MM.1S (cell line): ENCODE results near the gene SH3GL3.

ENCODE experiments used
- DNase-seq: peaks from one replicate; pipeline ENCODE4 v3.0.0-alpha.2; 2015
- H2AFZ ChIP-seq: fragments of 300-600 bp; sonication (generic); 2 replicates; pipeline ENCODE4 v1.6.0; 2016; ENCODE audit warnings: antibody characterized with exemption, low read length
- H3F3A ChIP-seq: fragments of 300-600 bp; sonication (generic); 2 replicates; pipeline ENCODE4 v1.6.1; 2016; ENCODE audit warnings: mild to moderate bottlenecking, antibody characterized with exemption, low read length, moderate library complexity, mixed read lengths; ENCODE audit not compliant: insufficient read depth
- H3K27ac ChIP-seq: fragments of 300-600 bp; sonication (generic); 2 replicates; pipeline ENCODE4 v1.5.1; 2016; ENCODE audit warnings: mild to moderate bottlenecking, low read length
- H3K27me3 ChIP-seq: fragments of 300-600 bp; sonication (generic); replicated peaks from 2 replicates; pipeline ENCODE4 v1.6.0; 2016; ENCODE audit warnings: low read length; ENCODE audit not compliant: insufficient read depth
- H3K36me3 ChIP-seq: fragments of 300-600 bp; sonication (generic); replicated peaks from 2 replicates; pipeline ENCODE4 v1.6.1; 2016; ENCODE audit warnings: mild to moderate bottlenecking, low read length, mixed read lengths; ENCODE audit not compliant: insufficient read depth
- H3K4me1 ChIP-seq: fragments of 300-600 bp; sonication (generic); 2 replicates; pipeline ENCODE4 v1.6.1; 2016; ENCODE audit warnings: low read length, mixed read lengths
- H3K4me2 ChIP-seq: fragments of 300-600 bp; sonication (generic); 2 replicates; pipeline ENCODE4 v1.6.0; 2016; ENCODE audit warnings: low read depth, low read length
- H3K4me3 ChIP-seq: fragments of 300-600 bp; sonication (generic); 2 replicates; pipeline ENCODE4 v1.5.1; 2016; ENCODE audit warnings: low read length, mixed read lengths
- H3K79me2 ChIP-seq: fragments of 300-600 bp; sonication (generic); 2 replicates; pipeline ENCODE4 v1.6.1; 2016; ENCODE audit warnings: mixed run types, low read length, mixed read lengths
- H3K9ac ChIP-seq: fragments of 300-600 bp; sonication (generic); 2 replicates; pipeline ENCODE4 v1.6.1; 2016; ENCODE audit warnings: low read length, mixed read lengths
- H3K9me2 ChIP-seq: fragments of 300-600 bp; sonication (generic); replicated peaks from 2 replicates; pipeline ENCODE4 v1.6.1; 2016; ENCODE audit warnings: mild to moderate bottlenecking, low read length, mixed read lengths; ENCODE audit not compliant: insufficient read depth
- H3K9me3 ChIP-seq: fragments of 300-600 bp; sonication (generic); replicated peaks from 2 replicates; pipeline ENCODE4 v1.6.1; 2016; ENCODE audit warnings: mild to moderate bottlenecking, low read length, mixed read lengths; ENCODE audit not compliant: insufficient read depth
- H4K20me1 ChIP-seq: fragments of 300-600 bp; sonication (generic); 2 replicates; pipeline ENCODE4 v1.6.1; 2016; ENCODE audit warnings: mild to moderate bottlenecking, low read length, moderate library complexity, mixed read lengths; ENCODE audit not compliant: insufficient read depth
- CTCF ChIP-seq: fragments of 300-600 bp; sonication (generic); IDR thresholded peaks from 2 replicates; pipeline ENCODE4 v1.5.1; 2016; ENCODE audit warnings: antibody characterized with exemption, low read length, mixed read lengths
- EZH2 ChIP-seq: fragments of 300-600 bp; sonication (generic); optimal IDR thresholded peaks from 2 replicates; pipeline ENCODE3; 2017; ENCODE audit warnings: low read depth, mild to moderate bottlenecking, antibody characterized with exemption, low read length, mixed read lengths
- EZH2phosphoT487 ChIP-seq: fragments of 300-600 bp; sonication (generic); IDR thresholded peaks from 2 replicates; pipeline ENCODE4 v1.6.1; 2018; ENCODE audit warnings: antibody characterized with exemption, low read length

The SH3GL3 gene

GRCh38 chr15:83498801-83499200 lies 51.7 kb downstream of the SH3GL3 start:
- H3F3A ChIP-seq: no peaks in the 10 kb centered on the region
- H3K27ac ChIP-seq: no peak overlapping the region
- H4K20me1 ChIP-seq: no peaks in the 10 kb centered on the region
- H3K4me3 ChIP-seq: no peak overlapping the region
- no peaks in the 10 kb centered on the region for H3K4me1 ChIP-seq
- H3K9me3 ChIP-seq: no peaks in the 10 kb centered on the region
- no peaks in the 10 kb centered on the region for H3K79me2 ChIP-seq
- H3K27me3 ChIP-seq: no peaks in the 10 kb centered on the region
- no peak for TF ChIP-seq EZH2
- no peak for TF ChIP-seq EZH2phosphoT487
- no peak for TF ChIP-seq CTCF
- no peak overlapping the region for H3K9ac ChIP-seq
- no peaks in the 10 kb centered on the region for H3K36me3 ChIP-seq
- H3K4me2 ChIP-seq: no peak overlapping the region
- no peaks in the 10 kb centered on the region for H3K9me2 ChIP-seq
- H2AFZ ChIP-seq: no peak overlapping the region
- no peak for DNase-seq

- Histone ChIP-seq H3K4me1 (no peaks in the 10 kb centered on the region), H3K4me3 (no peak overlapping the region), H3K79me2 (no peaks in the 10 kb centered on the region), H3K9me2 (no peaks in the 10 kb centered on the region), H3F3A (no peaks in the 10 kb centered on the region), H3K36me3 (no peaks in the 10 kb centered on the region), H2AFZ (no peak overlapping the region), H4K20me1 (no peaks in the 10 kb centered on the region), H3K27ac (no peak overlapping the region), H3K4me2 (no peak overlapping the region), H3K9me3 (no peaks in the 10 kb centered on the region), H3K9ac (no peak overlapping the region), H3K27me3 (no peaks in the 10 kb centered on the region)
- TF ChIP-seq CTCF (no peak), EZH2 (no peak), EZH2phosphoT487 (no peak)
- no peak for DNase-seq
Measured at GRCh38 chr15:83499476-83499875, 52.3 kb downstream of the SH3GL3 start.

- Histone ChIP-seq H2AFZ (no peak overlapping the region), H3K4me1 (no peaks in the 10 kb centered on the region), H3K27ac (no peak overlapping the region), H3K9me3 (no peaks in the 10 kb centered on the region), H3K9me2 (no peaks in the 10 kb centered on the region), H3K27me3 (no peaks in the 10 kb centered on the region), H3K79me2 (no peaks in the 10 kb centered on the region), H3K9ac (no peak overlapping the region), H3K36me3 (no peaks in the 10 kb centered on the region), H3K4me2 (no peak overlapping the region), H4K20me1 (no peaks in the 10 kb centered on the region), H3K4me3 (no peak overlapping the region), H3F3A (no peaks in the 10 kb centered on the region)
- no peak for DNase-seq
- no peak for TF ChIP-seq EZH2phosphoT487
- TF ChIP-seq EZH2: no peak
- TF ChIP-seq CTCF: no peak
Measured at GRCh38 chr15:83503595-83504364, 56.6 kb downstream of the SH3GL3 start.
